HG03175 (cell line): ENCODE results near the gene UBE2G1.

Experiments
- ATAC-seq: cut with Tn5 transposase; IDR thresholded peaks from one replicate; pipeline ENCODE4 v1.9.1; 2021; ENCODE audit warnings: mild to moderate bottlenecking, moderate library complexity; ENCODE audit not compliant: unreplicated experiment

UBE2G1 gene

GRCh38 chr17:4340914-4341615 is 25.4 kb downstream of the UBE2G1 start:
- no peak for ATAC-seq

DNA sequence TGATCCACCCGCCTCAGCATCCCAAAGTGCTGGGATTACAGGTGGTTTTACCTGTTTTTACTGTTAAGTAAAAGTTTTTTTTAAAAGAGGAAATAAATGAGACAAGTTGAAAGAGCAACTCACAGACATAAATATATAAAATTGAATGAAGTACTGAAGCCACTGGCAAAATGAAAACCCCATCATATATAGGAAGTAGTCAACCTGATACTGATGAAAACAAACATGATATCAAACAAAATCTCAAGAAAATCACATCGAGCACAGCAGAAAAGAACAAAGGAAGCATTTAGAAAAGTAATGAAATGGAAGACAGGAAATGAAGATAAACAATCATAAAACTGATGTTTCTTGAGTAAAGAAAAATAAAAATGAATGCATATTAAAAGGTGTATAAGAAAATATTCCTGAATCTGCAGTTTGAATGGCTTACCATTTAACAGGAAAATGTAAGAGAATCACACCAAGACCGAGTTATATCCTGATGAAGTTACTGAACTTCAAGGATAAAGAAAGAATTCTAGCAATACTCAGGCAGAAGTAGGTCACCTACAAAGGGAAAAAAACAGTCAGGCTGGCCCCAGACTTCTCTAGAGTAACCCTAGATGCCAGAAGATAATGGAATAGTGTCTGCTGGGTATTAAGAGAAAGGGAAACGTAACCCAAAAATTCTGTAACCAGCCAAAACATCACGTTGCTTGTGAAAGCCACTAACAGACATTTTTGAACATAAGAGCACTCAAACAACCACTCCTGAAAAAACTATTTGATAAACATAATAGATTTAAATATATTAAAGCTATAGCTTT is 31.5 kb downstream of the UBE2G1 start:
- no peak for ATAC-seq

DNA sequence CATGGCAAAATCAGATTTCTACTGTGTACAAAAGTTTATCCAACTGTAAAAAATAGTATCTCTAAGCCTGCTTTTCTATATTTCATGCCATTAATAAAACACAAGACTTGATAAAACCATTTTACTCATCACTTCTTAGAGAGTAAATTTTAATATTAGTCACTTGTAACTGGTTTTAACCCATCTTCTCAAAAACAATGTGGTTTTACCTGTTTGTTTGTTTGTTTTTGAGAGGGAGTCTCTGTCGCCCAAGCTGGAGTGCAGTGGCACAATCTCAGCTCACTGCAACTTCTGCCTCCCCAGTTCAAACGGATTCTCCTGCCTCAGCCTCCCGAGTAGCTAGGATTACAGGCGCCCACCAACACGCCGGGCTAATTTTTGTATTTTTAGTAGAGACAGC is 32.1 kb downstream of the UBE2G1 start:
- no peak for ATAC-seq

DNA sequence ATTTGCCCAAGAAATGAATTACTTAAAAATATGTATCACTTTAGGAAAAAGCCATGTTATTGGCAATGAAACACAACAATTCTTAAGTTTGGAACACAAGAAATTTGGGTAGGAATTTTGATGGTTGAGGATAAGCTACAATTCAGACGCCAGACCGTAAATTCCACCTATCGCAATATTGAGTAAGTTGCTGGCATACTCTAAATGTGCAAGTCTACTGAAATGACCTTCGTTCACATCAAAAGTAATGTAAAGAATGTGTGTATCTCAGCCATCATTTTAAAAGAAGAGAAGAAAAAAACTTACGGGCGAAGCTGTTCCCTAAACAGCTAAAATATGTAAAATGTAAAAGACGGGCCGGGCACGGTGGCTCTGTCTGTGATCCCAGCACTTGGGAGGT is 33.4 kb downstream of the UBE2G1 start:
- ATAC-seq, result no peak

GRCh38 chr17:4332296-4332970 is 34.0 kb downstream of the UBE2G1 start:
- ATAC-seq, result no peak

GRCh38 chr17:4331614-4332013 is 34.9 kb downstream of the UBE2G1 start:
- no peak for ATAC-seq

- ATAC-seq, result no peak
These were observed 36.6 kb downstream of the UBE2G1 start for GRCh38 chr17:4329838-4330237.

DNA sequence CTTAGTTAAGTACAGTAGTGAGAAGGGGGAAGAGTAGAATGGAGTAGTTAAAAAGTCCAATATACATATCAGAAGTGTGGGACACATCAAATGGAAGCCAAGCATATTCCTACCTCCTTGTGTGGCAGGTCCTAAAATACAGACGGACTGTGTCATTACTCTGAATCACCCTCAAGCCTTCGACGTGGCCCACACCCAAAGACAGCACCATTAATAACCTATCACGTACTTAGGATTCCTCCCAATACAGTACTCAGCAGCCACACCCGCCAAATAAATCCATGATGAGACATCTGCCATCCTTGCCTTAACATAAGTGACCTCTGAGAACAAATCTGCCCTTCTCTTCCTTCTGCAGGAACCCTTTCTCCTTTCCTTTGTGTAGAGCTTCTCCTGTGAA is 38.9 kb downstream of the UBE2G1 start:
- ATAC-seq, result no peak

GRCh38 chr17:4326608-4327007 is 39.9 kb downstream of the UBE2G1 start:
- ATAC-seq, result no peak

GRCh38 chr17:4326112-4326511 is 40.4 kb downstream of the UBE2G1 start:
- no peak for ATAC-seq

GRCh38 chr17:4324463-4324862 is 42.0 kb downstream of the UBE2G1 start:
- ATAC-seq, result no peak

DNA sequence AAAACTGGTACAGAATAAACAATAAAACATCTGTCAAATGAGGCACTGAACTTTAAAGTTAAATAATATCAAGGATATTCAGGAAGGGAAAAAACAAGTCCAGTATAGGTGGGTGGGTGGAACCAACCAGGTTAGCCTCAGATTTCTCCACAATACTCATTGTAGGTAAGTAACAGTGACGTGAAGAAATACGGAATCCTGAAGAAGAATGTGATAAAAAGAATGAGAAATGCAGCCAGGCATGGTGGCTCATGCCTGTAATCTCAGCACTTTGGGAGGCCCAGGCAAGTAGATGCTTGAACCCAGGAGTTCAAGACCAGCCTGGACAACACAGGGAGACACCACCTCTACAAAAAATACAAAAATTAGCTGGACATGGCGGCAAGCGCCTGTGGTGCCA is 47.3 kb downstream of the UBE2G1 start:
- no peak for ATAC-seq

DNA sequence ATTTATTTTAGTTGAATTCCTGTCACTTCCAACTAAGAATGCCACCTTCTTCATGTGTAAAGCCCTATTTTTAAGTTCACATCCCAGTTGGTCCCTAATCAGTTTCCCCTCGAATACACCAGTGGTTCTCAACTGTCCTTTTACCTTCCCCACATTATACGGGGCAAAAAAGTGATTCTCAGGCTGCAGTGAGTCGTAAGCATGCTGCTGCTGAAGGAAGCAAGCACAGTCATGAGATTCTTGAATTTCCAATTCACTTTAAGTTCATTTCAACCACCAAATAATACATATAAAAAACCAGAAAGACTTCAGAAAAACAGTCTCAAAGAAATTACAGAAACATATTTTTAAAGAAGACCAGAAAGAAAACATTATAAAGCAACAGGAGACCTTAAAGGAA is 47.9 kb downstream of the UBE2G1 start:
- no peak for ATAC-seq

GRCh38 chr17:4318186-4318585 is 48.3 kb downstream of the UBE2G1 start:
- no peak for ATAC-seq

GRCh38 chr17:4317610-4318009 is 48.9 kb downstream of the UBE2G1 start:
- no peak for ATAC-seq

GRCh38 chr17:4316648-4317047 is 49.8 kb downstream of the UBE2G1 start:
- no peak for ATAC-seq

DNA sequence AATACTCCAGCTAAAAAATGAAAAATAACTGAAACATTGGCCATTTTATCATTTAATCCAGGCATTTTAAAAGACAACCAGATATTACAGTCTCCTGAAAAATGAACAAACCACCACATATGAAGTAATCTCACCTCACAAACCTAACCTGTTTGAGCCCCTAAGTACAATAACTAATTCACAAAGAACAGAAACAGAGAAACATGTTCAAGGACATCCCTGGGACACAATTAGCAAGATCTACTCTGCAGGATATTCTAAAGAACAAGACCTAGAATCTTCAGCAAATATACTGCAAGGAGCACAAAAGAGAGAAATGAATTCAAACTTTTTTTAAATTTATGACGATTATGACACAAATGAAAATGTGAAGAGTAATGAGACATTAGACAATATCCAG is 51.9 kb downstream of the UBE2G1 start:
- ATAC-seq, result no peak

DNA sequence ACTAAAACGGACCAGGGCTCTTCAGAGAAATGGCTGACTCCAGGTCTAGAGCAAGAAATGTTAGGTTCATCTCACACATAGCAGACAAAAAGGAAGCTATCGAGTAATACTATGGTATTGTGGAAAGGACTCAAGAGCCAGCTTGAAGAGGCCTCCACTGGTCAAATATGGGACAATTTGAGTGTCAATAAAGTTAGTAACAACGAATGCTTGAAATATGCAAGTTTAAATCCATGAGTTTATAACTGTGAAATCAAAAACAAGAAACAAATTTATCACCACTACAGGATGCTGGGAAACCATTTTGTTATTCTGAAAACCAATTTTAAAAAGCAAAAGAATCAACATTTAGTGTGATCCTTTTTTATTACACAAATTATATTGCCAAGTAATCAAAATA is 52.3 kb downstream of the UBE2G1 start:
- no peak for ATAC-seq

- ATAC-seq, result no peak
These were observed 53.0 kb downstream of the UBE2G1 start for GRCh38 chr17:4313221-4314114.

DNA sequence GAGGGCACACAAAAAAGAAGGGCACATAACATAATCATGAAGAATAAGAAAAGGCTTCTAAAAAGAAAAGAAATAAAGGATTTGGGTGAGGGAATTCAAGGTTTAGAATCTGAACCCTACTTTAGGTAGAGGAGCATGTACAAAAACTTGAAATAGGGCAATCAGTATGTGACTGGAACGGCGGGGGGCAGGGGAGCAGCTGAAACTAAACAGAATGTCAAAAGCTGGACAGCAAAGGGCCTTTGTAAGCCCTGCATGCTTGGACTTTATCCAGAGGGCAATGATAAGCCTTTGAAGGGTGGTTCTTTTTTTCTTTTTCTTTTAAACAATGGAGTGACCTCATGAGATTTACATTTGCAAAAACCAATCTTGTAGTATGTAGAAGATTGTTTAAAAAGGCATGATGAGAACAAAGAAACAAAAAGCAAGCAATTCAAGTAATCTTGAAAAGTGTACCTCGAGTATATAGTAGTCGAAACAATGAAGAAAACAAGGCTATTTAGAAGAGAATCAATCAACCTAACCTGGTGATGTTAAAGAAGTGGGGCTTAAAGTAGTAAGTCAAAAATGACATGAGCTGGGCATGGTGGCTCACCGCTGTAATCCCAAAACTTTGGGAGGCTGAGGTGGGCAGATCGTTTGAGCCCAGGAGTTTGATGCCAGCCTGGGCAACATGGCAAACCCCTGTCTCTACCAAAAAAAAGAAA is 56.0 kb downstream of the UBE2G1 start:
- ATAC-seq, result no peak
